Measurements from ENCODE around the gene RGS3.

The RGS3 gene

GRCh38 chr9:113558632-113559502 lies 95.3 kb downstream of the RGS3 start:
- no peak for DNase-seq

- DNase-seq, result no peak
These were observed 96.6 kb downstream of the RGS3 start for GRCh38 chr9:113559834-113560800.

GRCh38 chr9:113562653-113563381 lies 99.3 kb downstream of the RGS3 start:
- no peak for DNase-seq

GRCh38 chr9:113563826-113564497 lies 100.4 kb downstream of the RGS3 start:
- no peak for DNase-seq

GRCh38 chr9:113564498-113565237 lies 101.1 kb downstream of the RGS3 start:
- peak; percentile 10 for DNase-seq

GRCh38 chr9:113566016-113566711 lies 102.6 kb downstream of the RGS3 start:
- peak; percentile 2 for DNase-seq

- DNase-seq, result peak; percentile 5
These were observed 103.2 kb downstream of the RGS3 start for GRCh38 chr9:113566712-113567071.

GRCh38 chr9:113567361-113568080 lies 104.0 kb downstream of the RGS3 start:
- DNase-seq, result peak; percentile 15

- DNase-seq, result peak; percentile 2
These were observed 104.5 kb downstream of the RGS3 start for GRCh38 chr9:113568081-113568435.

GRCh38 chr9:113568571-113569321 lies 105.2 kb downstream of the RGS3 start:
- peak; percentile 14 for DNase-seq

GRCh38 chr9:113569472-113570060 lies 106.0 kb downstream of the RGS3 start:
- DNase-seq, result peak; percentile 3

GRCh38 chr9:113570106-113570505 lies 106.6 kb downstream of the RGS3 start:
- peak; percentile 2 for DNase-seq

GRCh38 chr9:113570749-113571711 lies 107.5 kb downstream of the RGS3 start:
- no peak for DNase-seq

- peak; percentile 9 for DNase-seq
These were observed 108.7 kb downstream of the RGS3 start for GRCh38 chr9:113572076-113572861.

- peak; percentile 9 for DNase-seq
These were observed 109.8 kb downstream of the RGS3 start for GRCh38 chr9:113573046-113573958.

GRCh38 chr9:113573959-113574352 lies 110.4 kb downstream of the RGS3 start:
- DNase-seq, result no peak
